ENCODE measurements around the gene RAPGEF6. TPM values are rescaled to one million over a fixed set of nuclear protein-coding genes. Genes with fewer than 3 reads are reported as not detected.

Gene RAPGEF6
- total RNA-seq, 1 experiment from 2014 or later, result 17.4 TPM

DNA sequence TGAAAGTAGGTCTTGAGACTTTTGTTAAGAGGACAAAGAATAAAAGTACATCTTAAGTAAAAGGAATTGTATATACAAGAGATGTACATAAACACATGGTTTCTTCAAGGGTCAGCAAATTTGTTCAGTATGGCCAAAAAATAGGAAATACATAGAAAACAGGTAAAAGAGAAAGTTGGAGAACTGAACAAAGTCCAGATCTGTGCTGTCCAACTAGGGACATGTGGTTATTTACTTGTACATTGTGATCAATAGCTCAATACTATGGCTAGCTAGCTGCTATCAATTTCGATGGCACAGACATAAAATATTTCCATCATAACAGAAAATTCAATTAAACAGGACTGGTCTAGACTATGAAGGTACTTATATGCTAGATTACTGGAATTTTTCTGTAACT lies 92.3 kb downstream of the RAPGEF6 start:
- H3K27ac Mint-ChIP-seq (ENCODE audit: unreplicated experiment), result no peak overlapping the region
- H3K4me1 Mint-ChIP-seq (ENCODE audit: low read depth, unreplicated experiment), result no peaks in the 10 kb centered on the region
- POLR2A ChIA-PET, result no interaction called here
- H3K36me3 Mint-ChIP-seq (ENCODE audit: insufficient read depth, unreplicated experiment), result peaks cover 12% of the 10 kb centered on the region
- no peaks in the 10 kb centered on the region for H3K36me3 ChIP-seq (ENCODE audit: control insufficient read depth, insufficient read depth, low read length)
- H3K9me3 ChIP-seq, result no peaks in the 10 kb centered on the region
- TF ChIP-seq, protein P1, sequence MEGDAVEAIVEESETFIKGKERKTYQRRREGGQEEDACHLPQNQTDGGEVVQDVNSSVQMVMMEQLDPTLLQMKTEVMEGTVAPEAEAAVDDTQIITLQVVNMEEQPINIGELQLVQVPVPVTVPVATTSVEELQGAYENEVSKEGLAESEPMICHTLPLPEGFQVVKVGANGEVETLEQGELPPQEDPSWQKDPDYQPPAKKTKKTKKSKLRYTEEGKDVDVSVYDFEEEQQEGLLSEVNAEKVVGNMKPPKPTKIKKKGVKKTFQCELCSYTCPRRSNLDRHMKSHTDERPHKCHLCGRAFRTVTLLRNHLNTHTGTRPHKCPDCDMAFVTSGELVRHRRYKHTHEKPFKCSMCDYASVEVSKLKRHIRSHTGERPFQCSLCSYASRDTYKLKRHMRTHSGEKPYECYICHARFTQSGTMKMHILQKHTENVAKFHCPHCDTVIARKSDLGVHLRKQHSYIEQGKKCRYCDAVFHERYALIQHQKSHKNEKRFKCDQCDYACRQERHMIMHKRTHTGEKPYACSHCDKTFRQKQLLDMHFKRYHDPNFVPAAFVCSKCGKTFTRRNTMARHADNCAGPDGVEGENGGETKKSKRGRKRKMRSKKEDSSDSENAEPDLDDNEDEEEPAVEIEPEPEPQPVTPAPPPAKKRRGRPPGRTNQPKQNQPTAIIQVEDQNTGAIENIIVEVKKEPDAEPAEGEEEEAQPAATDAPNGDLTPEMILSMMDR (IDR thresholded peaks at IDR 0.05; ENCODE audit: insufficient read depth in 1 of 2, low read depth in 1 of 2, low read length in 1 of 2, severe bottlenecking in 1 of 2, unreplicated experiment in 1 of 2), result no peak
- H3K4me3 ChIP-seq (ENCODE audit: low read depth, low read length), result no peak overlapping the region
- intact Hi-C loops (cut with micrococcal nuclease; ENCODE audit: unreplicated experiment), result no loop called here
- H3K27me3 ChIP-seq (replicated peaks; ENCODE audit: control insufficient read depth, insufficient read depth, low read length), result no peaks in the 10 kb centered on the region
- no peak for DNase-seq
- BruUV-seq (replicated peaks), result no TSS peak
- CTCF ChIA-PET, result no interaction called here
- no peaks in the 10 kb centered on the region for H3K27me3 Mint-ChIP-seq (ENCODE audit: insufficient read depth, unreplicated experiment)
- H3K4me1 ChIP-seq, result no peaks in the 10 kb centered on the region
- H3K4me3 Mint-ChIP-seq (ENCODE audit: unreplicated experiment), result no peak overlapping the region
- H3K9me3 Mint-ChIP-seq (ENCODE audit: unreplicated experiment), result no peaks in the 10 kb centered on the region

GRCh38 chr5:131541762-131542161 lies 93.3 kb downstream of the RAPGEF6 start:
- intact Hi-C loops (cut with micrococcal nuclease; ENCODE audit: unreplicated experiment), result no loop called here
- TF ChIP-seq, protein P1 (IDR thresholded peaks at IDR 0.05; ENCODE audit: insufficient read depth in 1 of 2, low read depth in 1 of 2, low read length in 1 of 2, severe bottlenecking in 1 of 2, unreplicated experiment in 1 of 2), result no peak
- Histone ChIP-seq H3K36me3 (ENCODE audit: control insufficient read depth, insufficient read depth, low read length) (no peaks in the 10 kb centered on the region), H3K4me1 (no peaks in the 10 kb centered on the region), H3K27me3 (replicated peaks; ENCODE audit: control insufficient read depth, insufficient read depth, low read length) (no peaks in the 10 kb centered on the region), H3K9me3 (no peaks in the 10 kb centered on the region), H3K4me3 (ENCODE audit: low read depth, low read length) (no peak overlapping the region)
- ChIA-PET POLR2A (no interaction called here), CTCF (no interaction called here)
- H3K4me3 Mint-ChIP-seq (ENCODE audit: unreplicated experiment), result no peak overlapping the region
- H3K27me3 Mint-ChIP-seq (ENCODE audit: insufficient read depth, unreplicated experiment), result no peaks in the 10 kb centered on the region
- H3K9me3 Mint-ChIP-seq (ENCODE audit: unreplicated experiment), result no peaks in the 10 kb centered on the region
- no TSS peak for BruUV-seq (replicated peaks)
- peaks cover 12% of the 10 kb centered on the region for H3K36me3 Mint-ChIP-seq (ENCODE audit: insufficient read depth, unreplicated experiment)
- no peak overlapping the region for H3K27ac Mint-ChIP-seq (ENCODE audit: unreplicated experiment)
- no peaks in the 10 kb centered on the region for H3K4me1 Mint-ChIP-seq (ENCODE audit: low read depth, unreplicated experiment)
- DNase-seq, result no peak

- ChIA-PET CTCF (no interaction called here), POLR2A (no interaction called here)
- BruUV-seq (replicated peaks), result no TSS peak
- H3K27me3 ChIP-seq (replicated peaks; ENCODE audit: control insufficient read depth, insufficient read depth, low read length), result no peaks in the 10 kb centered on the region
- H3K9me3 ChIP-seq, result no peaks in the 10 kb centered on the region
- no peaks in the 10 kb centered on the region for H3K4me1 Mint-ChIP-seq (ENCODE audit: low read depth, unreplicated experiment)
- H3K36me3 ChIP-seq (ENCODE audit: control insufficient read depth, insufficient read depth, low read length), result no peaks in the 10 kb centered on the region
- no peak overlapping the region for H3K4me3 ChIP-seq (ENCODE audit: low read depth, low read length)
- H3K9me3 Mint-ChIP-seq (ENCODE audit: unreplicated experiment), result no peaks in the 10 kb centered on the region
- H3K27me3 Mint-ChIP-seq (ENCODE audit: insufficient read depth, unreplicated experiment), result no peaks in the 10 kb centered on the region
- H3K4me1 ChIP-seq, result no peaks in the 10 kb centered on the region
- intact Hi-C loops (cut with micrococcal nuclease; ENCODE audit: unreplicated experiment), result no loop called here
- no peak overlapping the region for H3K27ac Mint-ChIP-seq (ENCODE audit: unreplicated experiment)
- DNase-seq, result no peak
- H3K4me3 Mint-ChIP-seq (ENCODE audit: unreplicated experiment), result no peak overlapping the region
- TF ChIP-seq, protein P1 (IDR thresholded peaks at IDR 0.05; ENCODE audit: insufficient read depth in 1 of 2, low read depth in 1 of 2, low read length in 1 of 2, severe bottlenecking in 1 of 2, unreplicated experiment in 1 of 2), result no peak
- H3K36me3 Mint-ChIP-seq (ENCODE audit: insufficient read depth, unreplicated experiment), result peaks cover 12% of the 10 kb centered on the region
Measured at GRCh38 chr5:131541071-131541470, 94.0 kb downstream of the RAPGEF6 start.
